Sciatic nerve (tissue), 2 donors: ENCODE results near the gene DNAJB8. TPM values are rescaled to one million over a fixed set of nuclear protein-coding genes. Genes with fewer than 3 reads are reported as not detected.

Source experiments
- ATAC-seq: fragments of 200-7000 bp; cut with Tn5 transposase; one replicate; pipeline ENCODE4 v1.9.1; 2020; ENCODE audit warnings: mild to moderate bottlenecking, moderate library complexity
- DNase-seq: peaks from one replicate; pipeline ENCODE4 v3.0.0-alpha.2; 2020; ENCODE audit warnings: low spot score
- intact Hi-C: fragments of 100-400 bp; cut with DNase I; formaldehyde crosslinking; loops from one replicate; pipeline ENCODE4 v1.14.2; 2022
- total RNA-seq: library from RNA; stranded (reverse); fragmentation: NEBNext Ultra II Directional; extraction: Animal tissue kit (Norgen Biotek cat#: 25700); gene quantifications from one replicate; pipeline ENCODE4 v1.2.1, GENCODE V29; 2021
- donor health status: DM: no; HTN: no; CAD: no.
- donor health status: DM: no; HTN: no; CAD: no.

The DNAJB8 gene
- not detected for total RNA-seq

GRCh38 chr3:128466840-128467541 lies at the start of gene DNAJB8:
Gene DNAJB8 (minus strand): TSS chr3:128466890. CDS start chr3:128463245, 3,645 bp downstream.
- DNase-seq (no peak), ATAC-seq (no peak)
- intact Hi-C loops, result no loop called here

DNA sequence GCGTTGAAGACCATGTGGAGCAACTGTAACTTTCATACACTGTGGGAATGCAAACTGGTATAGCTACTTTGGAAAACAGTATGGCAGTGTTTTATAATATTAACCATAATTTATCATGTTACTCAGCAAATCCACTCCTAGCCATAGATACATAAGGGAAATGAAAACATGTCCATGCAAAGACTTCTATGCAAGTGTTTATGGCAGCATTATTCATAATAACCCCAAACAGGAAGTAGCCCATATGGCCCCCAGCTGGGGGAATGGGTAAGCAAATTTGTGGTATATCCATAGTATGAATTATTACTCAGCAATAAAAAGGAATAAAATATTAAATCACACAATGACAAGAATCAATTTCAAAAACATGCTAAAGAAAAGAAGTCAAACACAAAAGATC lies 49.3 kb upstream of the DNAJB8 start:
- intact Hi-C loops, result no loop called here
- ATAC-seq (no peak), DNase-seq (no peak)

DNA sequence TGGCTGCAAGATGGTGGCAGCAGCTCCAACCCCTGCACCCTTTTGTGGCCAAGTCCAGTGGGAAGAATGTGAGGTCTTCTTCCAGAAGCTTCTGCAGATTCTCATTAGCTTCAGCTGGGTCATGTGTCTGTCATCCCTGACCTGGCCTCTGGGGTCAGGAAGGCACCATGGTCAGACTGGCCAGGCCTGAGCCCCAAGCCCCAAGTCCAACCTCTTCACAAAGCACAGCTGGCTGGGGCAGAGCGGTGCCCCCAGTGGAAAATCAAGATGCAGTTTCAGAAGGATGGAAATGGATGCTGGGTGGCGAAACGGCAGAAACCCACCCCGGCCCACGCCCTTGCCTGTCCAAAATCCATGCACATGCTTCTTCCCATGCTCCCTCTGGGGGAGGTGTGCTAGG lies 42.2 kb upstream of the DNAJB8 start:
- no peak for DNase-seq
- ATAC-seq, result no peak
- intact Hi-C loops, result loop anchor here (10.0 kb wide), 1 partner anchor 434 kb away; no protein-coding TSS in a partner anchor

- ATAC-seq, result no peak
- DNase-seq, result no peak
- intact Hi-C loops, result loop anchor here (10.0 kb wide), 1 partner anchor 432 kb away; no protein-coding TSS in a partner anchor
Observed at GRCh38 chr3:128506754-128507153, 40.1 kb upstream of the DNAJB8 start.

- intact Hi-C loops, result loop anchor here (10.0 kb wide), 1 partner anchor 431 kb away; no protein-coding TSS in a partner anchor
- ATAC-seq, result no peak
- DNase-seq, result no peak
Observed at GRCh38 chr3:128505771-128506170, 39.1 kb upstream of the DNAJB8 start.

GRCh38 chr3:128504963-128505730 lies 38.5 kb upstream of the DNAJB8 start:
- ATAC-seq, result no peak
- intact Hi-C loops, result loop anchor here (10.0 kb wide), 1 partner anchor 430 kb away; no protein-coding TSS in a partner anchor
- no peak for DNase-seq

DNA sequence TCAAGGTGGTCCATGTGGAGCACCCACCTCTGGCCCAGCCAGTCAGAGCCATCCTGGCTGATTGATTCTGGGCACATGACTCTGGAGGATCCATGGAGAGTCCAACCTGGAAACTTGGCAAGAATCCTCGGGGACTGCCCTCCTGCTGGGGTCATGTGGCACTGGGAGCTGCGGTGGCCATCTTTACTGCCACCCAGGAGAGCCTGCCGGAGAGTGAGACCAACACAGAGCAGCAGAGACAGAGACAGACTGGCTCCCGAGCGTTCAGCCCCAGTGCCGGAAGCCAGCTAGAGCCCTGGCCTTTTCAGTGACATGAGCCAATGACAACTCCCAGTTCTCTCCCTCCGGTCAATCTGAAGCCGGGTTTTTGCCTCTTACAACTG lies 37.8 kb upstream of the DNAJB8 start:
- ATAC-seq, result no peak
- no peak for DNase-seq
- intact Hi-C loops, result loop anchor here (10.0 kb wide), 1 partner anchor 430 kb away; no protein-coding TSS in a partner anchor

DNA sequence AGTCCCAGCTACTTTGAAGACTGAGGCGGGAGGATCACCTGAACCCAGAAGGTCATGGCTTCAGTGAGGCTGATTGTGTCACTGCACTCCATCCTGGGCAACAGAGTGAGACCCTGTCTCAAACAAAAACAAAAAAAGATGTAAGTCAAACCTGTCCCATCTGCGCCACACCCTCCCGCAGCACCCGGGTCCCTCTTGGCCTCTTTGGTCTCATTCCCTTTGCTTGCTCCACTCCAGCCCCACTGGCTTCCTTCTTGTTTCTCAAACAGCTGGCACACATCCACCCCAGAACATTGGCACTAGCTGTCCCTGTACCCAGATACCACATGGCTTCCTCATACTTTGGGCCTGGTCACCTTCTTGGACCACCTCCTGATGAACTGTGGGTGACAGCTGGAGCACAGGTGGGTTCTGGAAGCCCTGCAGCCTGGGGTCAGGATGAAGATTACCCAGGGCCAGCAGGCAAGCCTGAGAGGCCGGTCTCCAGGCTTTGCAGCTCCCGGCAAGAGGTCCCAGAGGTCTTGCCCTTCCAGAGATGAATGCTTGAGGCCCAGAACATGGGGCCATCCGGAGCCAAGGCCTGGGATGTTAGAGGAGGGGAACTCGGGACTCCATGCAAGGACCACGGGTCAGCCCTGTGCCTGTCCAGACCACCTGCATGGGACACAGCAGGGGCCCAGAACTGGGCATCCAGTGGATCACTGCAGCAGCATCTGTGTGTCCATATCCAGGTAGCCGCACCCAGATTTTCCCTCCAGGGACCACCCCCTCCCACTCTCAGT lies 37.3 kb upstream of the DNAJB8 start:
- intact Hi-C loops, result loop anchor here (10.0 kb wide), 1 partner anchor 429 kb away; no protein-coding TSS in a partner anchor
- DNase-seq (no peak), ATAC-seq (no peak)

- intact Hi-C loops, result loop anchor here (10.0 kb wide), 1 partner anchor 428 kb away; no protein-coding TSS in a partner anchor
- ATAC-seq, result no peak
- DNase-seq, result no peak
Observed at GRCh38 chr3:128503164-128503651, 36.5 kb upstream of the DNAJB8 start.

DNA sequence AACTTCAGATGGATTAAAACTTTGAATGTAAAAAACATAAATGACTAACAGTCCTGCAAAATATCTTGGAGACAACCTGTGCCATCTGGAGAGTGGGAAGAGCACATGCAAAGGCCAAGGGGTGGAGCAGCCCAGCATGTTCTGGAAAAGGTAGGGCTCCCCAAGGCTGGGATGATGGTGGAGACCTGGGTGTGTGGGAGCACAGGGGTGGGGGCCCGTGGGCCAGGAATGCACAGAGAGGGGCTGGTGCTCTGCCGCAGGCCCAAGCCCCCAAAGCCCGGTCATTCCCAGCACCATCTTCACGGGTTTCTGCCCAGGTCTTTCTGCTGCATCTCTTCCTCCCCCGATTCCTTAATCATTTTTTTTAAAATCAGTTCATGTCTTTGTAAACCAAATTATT lies 36.0 kb upstream of the DNAJB8 start:
- intact Hi-C loops, result loop anchor here (10.0 kb wide), 1 partner anchor 428 kb away; no protein-coding TSS in a partner anchor
- no peak for ATAC-seq
- DNase-seq, result no peak

GRCh38 chr3:128501431-128501830 lies 34.7 kb upstream of the DNAJB8 start:
- ATAC-seq, result no peak
- intact Hi-C loops, result loop anchor here (10.0 kb wide), 1 partner anchor 427 kb away; no protein-coding TSS in a partner anchor

GRCh38 chr3:128500556-128500955 lies 33.9 kb upstream of the DNAJB8 start:
- ATAC-seq (no peak), DNase-seq (no peak)
- intact Hi-C loops, result loop anchor here (10.0 kb wide), 1 partner anchor 426 kb away; no protein-coding TSS in a partner anchor

More at GRCh38 chr3:128501431-128501830, 34.7 kb upstream of the DNAJB8 start:
- no peak for DNase-seq

DNA sequence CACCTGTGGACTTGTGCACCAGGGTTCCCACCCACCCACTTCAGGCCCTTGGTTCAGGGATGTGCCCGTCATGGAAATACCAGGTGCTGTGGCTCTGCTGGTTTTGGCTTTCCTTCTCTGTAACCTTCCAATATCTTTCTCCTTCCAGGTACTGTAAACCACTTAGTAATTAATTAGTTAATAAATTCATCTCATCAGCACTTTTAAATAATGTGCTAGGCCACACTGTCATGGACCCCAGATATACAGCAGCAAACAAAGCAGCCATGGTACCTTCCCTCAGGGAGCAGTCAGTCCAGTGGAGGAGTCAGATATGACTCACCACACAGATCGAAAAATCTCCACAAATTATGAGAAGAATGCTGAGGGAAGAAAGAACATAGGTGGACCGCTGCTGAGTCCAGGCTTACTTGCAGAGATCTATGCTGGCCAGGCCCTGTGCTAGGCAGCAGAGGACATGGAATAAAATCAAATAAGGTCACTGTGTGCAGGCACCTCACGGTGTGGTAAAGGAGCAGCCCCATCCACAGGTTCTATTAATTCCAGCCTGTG lies 33.1 kb upstream of the DNAJB8 start:
- no peak for DNase-seq
- ATAC-seq, result no peak
- intact Hi-C loops, result loop anchor here (10.0 kb wide), 1 partner anchor 425 kb away; no protein-coding TSS in a partner anchor

DNA sequence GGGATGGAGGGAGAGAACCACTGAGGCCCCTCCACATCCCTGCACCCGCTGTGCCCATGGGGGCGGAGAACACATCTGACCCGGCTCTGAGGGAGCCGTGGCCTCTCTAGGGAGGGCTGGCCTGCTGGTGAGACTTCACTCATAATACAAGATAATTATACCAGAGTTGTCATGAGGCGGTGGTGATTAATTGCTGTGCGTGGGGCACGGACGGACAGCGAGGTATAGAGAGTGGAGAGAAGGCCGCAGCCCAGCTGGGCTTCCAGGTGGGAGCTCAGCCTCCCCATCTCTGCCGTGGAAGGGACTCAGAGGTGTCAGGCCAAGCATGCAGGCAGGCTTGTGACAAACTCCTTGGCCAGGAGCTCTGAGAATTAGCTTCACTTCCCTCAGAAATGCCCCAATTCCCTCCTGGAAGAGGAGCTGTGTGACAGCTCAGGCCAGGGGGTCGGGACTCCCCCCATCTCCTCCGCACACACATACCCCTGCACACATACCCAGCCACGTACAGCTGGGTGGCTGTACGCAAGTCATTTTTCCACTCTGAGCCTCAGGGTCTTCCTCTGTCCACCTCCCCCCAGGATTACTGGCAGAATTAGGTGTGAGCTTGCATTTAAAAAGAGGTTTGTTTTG lies 32.3 kb upstream of the DNAJB8 start:
- intact Hi-C loops, result no loop called here
- ATAC-seq, result no peak
- DNase-seq, result no peak

DNA sequence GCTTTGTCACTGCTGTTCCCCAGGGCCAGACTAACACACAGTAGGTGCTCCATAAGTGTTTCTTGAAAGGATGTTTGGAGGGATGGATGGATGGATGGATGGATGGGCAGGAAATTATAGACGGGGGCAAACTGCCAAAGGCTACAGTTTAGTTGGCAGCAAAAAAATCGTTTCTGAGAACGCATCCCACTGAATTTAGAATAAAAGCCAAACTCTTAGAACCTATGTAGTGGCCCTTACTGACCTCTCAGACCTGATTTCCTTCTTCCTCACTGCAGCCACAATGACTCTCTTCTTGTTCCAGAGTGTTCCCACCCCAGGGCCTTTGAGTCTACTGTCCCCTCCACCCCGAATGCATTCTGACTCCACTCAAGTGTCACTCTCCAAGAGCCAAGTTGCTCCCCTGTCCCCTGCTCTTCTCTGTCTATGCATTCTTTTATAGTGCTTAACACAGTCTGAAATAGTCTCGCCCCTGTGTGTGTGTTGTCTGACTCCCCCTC lies 31.5 kb upstream of the DNAJB8 start:
- DNase-seq (no peak), ATAC-seq (no peak)
- intact Hi-C loops, result no loop called here

GRCh38 chr3:128497305-128498126 lies 30.8 kb upstream of the DNAJB8 start:
- intact Hi-C loops, result no loop called here
- ATAC-seq, result peak; percentile 80
- no peak for DNase-seq
